ENCODE results near the gene CFH.
"Not testable (repeated sequence)": the region's sequence is repeated elsewhere in the genome, so short reads cannot be mapped to it uniquely, and the experiment has no call there.

Gene CFH

DNA sequence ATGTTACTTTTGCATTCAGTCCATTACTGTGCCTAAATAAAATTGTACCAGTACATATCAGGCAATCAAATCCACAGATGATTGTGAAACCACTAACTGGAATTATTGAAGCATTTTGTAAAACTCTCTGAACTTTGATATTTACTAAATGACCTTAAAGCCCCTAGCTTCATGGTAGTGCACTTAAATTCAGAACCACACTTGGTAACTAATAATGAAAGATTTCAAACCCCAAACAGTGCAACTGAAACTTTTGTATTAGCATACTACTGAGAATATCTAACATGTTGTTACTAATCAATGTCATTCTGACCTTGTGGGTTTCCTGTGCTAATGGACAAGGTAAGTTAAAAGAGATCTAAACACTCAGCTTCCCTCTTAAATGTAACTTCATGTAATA is 122.8 kb downstream of the CFH start, which contains the start of gene CFHR3:
Gene CFHR3, plus strand, starts transcription at position 238 of the 400 bp plus-strand sequence. Its CDS starts 47 bp downstream, at position 285.
- DNase-seq (ENCODE audit: low read depth), result no peak
- TF ChIP-seq, protein P1, sequence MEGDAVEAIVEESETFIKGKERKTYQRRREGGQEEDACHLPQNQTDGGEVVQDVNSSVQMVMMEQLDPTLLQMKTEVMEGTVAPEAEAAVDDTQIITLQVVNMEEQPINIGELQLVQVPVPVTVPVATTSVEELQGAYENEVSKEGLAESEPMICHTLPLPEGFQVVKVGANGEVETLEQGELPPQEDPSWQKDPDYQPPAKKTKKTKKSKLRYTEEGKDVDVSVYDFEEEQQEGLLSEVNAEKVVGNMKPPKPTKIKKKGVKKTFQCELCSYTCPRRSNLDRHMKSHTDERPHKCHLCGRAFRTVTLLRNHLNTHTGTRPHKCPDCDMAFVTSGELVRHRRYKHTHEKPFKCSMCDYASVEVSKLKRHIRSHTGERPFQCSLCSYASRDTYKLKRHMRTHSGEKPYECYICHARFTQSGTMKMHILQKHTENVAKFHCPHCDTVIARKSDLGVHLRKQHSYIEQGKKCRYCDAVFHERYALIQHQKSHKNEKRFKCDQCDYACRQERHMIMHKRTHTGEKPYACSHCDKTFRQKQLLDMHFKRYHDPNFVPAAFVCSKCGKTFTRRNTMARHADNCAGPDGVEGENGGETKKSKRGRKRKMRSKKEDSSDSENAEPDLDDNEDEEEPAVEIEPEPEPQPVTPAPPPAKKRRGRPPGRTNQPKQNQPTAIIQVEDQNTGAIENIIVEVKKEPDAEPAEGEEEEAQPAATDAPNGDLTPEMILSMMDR (conservative IDR thresholded peaks at IDR 0.05; ENCODE audit: control insufficient read depth, insufficient read depth, low read depth, low read length), result no peak
- H3K4me3 ChIP-seq (ENCODE audit: control insufficient read depth, low read depth, low read length), result no peak within 1 kb of the TSS

DNA sequence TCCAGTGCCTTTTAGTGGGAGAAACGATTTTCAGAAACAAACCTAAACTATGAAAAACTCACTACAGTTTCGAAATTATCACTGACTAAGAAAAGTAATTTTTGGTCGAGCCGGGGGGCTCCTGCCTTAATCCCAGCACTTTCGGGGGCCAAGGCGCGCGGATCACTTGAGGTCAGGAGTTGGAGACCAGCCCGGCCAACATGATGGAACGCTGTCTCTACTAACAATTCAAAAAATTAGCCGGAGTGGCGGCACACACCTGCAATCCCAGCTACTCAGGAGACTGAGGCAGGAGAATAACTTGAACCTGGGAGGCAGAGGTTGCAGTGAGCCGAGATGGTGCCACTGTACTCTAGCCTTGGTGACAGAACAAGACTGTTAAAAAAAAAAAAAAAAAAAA is 125.8 kb downstream of the CFH start:
- TF ChIP-seq, protein P1 (conservative IDR thresholded peaks at IDR 0.05; ENCODE audit: control insufficient read depth, insufficient read depth, low read depth, low read length), result no peak
- DNase-seq (ENCODE audit: low read depth), result no peak
- no peak overlapping the region for H3K4me3 ChIP-seq (ENCODE audit: control insufficient read depth, low read depth, low read length)

GRCh38 chr1:196779093-196779492 is 127.2 kb downstream of the CFH start:
- TF ChIP-seq, protein P1 (conservative IDR thresholded peaks at IDR 0.05; ENCODE audit: control insufficient read depth, insufficient read depth, low read depth, low read length), result no peak
- no peak overlapping the region for H3K4me3 ChIP-seq (ENCODE audit: control insufficient read depth, low read depth, low read length)
- DNase-seq (ENCODE audit: low read depth), result no peak

- H3K4me3 ChIP-seq (ENCODE audit: control insufficient read depth, low read depth, low read length); DNase-seq (ENCODE audit: low read depth): not testable (repeated sequence)
Measured at GRCh38 chr1:196791252-196791651, 139.4 kb downstream of the CFH start.

DNA sequence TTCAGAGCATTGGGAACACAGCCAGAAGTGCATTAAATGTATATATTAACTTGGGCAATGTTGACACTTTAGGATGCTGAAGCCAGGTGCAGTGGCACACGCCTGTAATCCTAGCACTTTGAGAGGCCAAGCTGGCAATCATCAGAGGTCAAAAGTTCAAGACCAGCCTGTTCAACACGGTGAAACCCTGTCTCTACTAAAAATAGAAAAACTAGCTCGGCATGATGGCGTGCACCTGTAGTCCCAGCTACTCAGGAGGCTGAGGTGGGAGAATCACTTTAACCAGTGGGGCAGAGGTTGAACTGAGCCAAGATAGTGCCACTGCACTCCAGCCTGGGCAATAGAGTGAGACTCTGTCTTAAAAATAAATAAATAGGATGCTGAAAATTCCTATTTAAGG is 142.3 kb downstream of the CFH start:
- DNase-seq (ENCODE audit: low read depth); H3K4me3 ChIP-seq (ENCODE audit: control insufficient read depth, low read depth, low read length): not testable (repeated sequence)

All from fibroblast of mammary gland (primary cell).